Smooth muscle cell (in vitro differentiated cells): ENCODE data around the gene LCK. TPM values are rescaled to one million over a fixed set of nuclear protein-coding genes. Genes with fewer than 3 reads are reported as not detected.

ENCODE experiments used
- DNase-seq: peaks from one replicate; lab custom pipeline; 2025; ENCODE audit not compliant: unreplicated experiment; lab: John Stamatoyannopoulos, UW
- H2AFZ ChIP-seq: fragments of 200-600 bp; sonication (generic); 2 replicates; pipeline ENCODE4 v1.6.0; 2016; ENCODE audit warnings: antibody characterized with exemption, low read depth, mild to moderate bottlenecking
- H3F3A ChIP-seq: fragments of 200-600 bp; sonication (generic); 2 replicates; pipeline ENCODE4 v1.6.0; 2017; ENCODE audit warnings: antibody characterized with exemption, low read depth
- H3K27ac ChIP-seq: fragments of 200-600 bp; sonication (generic); 2 replicates; pipeline ENCODE4 v1.5.1; 2016; ENCODE audit warnings: low read depth, mild to moderate bottlenecking
- H3K27me3 ChIP-seq: fragments of 200-600 bp; sonication (generic); 2 replicates; pipeline ENCODE4 v1.6.1; 2016; ENCODE audit warnings: low read depth, mild to moderate bottlenecking
- H3K36me3 ChIP-seq: fragments of 200-600 bp; sonication (generic); 2 replicates; pipeline ENCODE4 v1.5.1; 2016; ENCODE audit warnings: low read depth
- H3K4me1 ChIP-seq: fragments of 200-600 bp; sonication (generic); 2 replicates; pipeline ENCODE4 v1.5.1; 2016; ENCODE audit warnings: low read depth
- H3K4me2 ChIP-seq: fragments of 200-600 bp; sonication (generic); 2 replicates; pipeline ENCODE4 v1.6.0; 2016; ENCODE audit warnings: mild to moderate bottlenecking
- H3K4me3 ChIP-seq: fragments of 200-600 bp; sonication (generic); 2 replicates; pipeline ENCODE4 v1.5.1; 2016; ENCODE audit warnings: mild to moderate bottlenecking
- H3K79me2 ChIP-seq: fragments of 200-600 bp; sonication (generic); 2 replicates; pipeline ENCODE4 v1.6.0; 2016; ENCODE audit warnings: low read depth, mild to moderate bottlenecking
- H3K9ac ChIP-seq: fragments of 200-600 bp; sonication (generic); 2 replicates; pipeline ENCODE4 v1.6.0; 2016; ENCODE audit warnings: low read depth
- H3K9me3 ChIP-seq: fragments of 200-600 bp; sonication (generic); replicated peaks from 2 replicates; pipeline ENCODE4 v1.5.1; 2016; ENCODE audit warnings: low read depth
- H4K20me1 ChIP-seq: fragments of 200-600 bp; sonication (generic); 2 replicates; pipeline ENCODE4 v1.6.0; 2016; ENCODE audit warnings: low read depth
- WGBS: methylation state at CpG from one replicate; pipeline ENCODE4 v1.1.7; 2016; ENCODE audit warnings: low lambda C conversion rate; 5-methylcytosine and 5-hydroxymethylcytosine counted together
- polyA plus RNA-seq: library from polyadenylated mRNA; unstranded; fragments of >200 nt; fragmentation: Nextera tagmentation; extraction: Ambion mirVana; gene quantifications from 2 replicates; pipeline ENCODE4 v1.2.1, GENCODE V29; 2016
- total RNA-seq: library from RNA; depleted of rRNA; stranded (reverse); fragments of >200 nt; gene quantifications from 2 replicates; pipeline ENCODE4 v1.2.3, GENCODE V29; 2014
- TF ChIP-seq, protein P1 (sequence below): fragments of 200-600 bp; sonication (generic); IDR thresholded peaks from 2 replicates; pipeline ENCODE4 v1.5.1; 2017; ENCODE audit warnings: borderline replicate concordance, mild to moderate bottlenecking, antibody characterized with exemption; ENCODE audit not compliant: insufficient read depth, poor library complexity, severe bottlenecking

Gene LCK
- total and polyA plus RNA-seq, 2 experiments from 2014 or later = 0.22 TPM; not detected in 1

DNA sequence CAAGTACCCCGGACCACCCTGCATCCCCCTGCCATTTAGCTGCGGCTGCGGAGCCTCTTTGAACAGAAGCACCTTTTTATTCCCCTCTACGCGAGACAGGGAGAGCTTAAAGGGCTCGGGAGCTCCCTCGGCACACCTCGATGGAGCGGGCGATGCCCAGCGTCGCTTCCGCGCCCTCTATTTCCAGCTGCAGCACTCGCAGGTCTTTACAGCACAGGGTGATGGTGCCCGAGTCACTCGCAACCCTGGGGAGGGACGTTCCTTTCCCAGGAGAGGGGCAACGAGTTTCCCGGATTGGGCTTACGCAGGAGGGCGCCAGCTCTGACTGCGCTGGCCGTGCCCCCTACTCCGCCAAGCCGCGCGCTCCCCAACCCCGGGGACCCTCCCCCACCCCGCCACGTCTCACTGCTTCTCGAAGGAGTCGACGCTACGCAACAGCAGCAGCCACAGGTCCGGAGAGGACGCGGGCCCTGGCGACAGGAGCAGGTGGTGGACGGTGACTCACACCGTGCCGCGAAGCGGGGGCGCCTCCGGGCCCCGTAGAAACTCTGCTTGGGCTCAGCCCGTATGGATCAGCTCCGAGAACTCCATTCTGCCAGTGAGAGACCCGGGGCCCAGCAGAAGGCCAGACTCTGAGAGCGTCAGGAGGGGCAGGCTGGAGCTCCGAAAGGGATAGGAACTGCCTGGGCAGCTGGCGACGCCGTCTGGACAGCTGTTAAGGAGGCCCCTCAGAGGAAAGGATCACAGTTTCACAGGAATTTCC, 9.9 kb upstream of the LCK start:
- Histone ChIP-seq H3K9ac (peak overlapping the region; percentile 70), H4K20me1 (no peaks in the 10 kb centered on the region), H3K36me3 (no peaks in the 10 kb centered on the region), H3K79me2 (no peaks in the 10 kb centered on the region), H3K27me3 (no peaks in the 10 kb centered on the region), H3K27ac (peak overlapping the region; percentile 46), H3K9me3 (no peaks in the 10 kb centered on the region), H3K4me1 (peaks cover 19% of the 10 kb centered on the region), H3K4me3 (peak overlapping the region; percentile 65), H2AFZ (peak overlapping the region; percentile 91), H3F3A (peaks cover 21% of the 10 kb centered on the region), H3K4me2 (peak overlapping the region; percentile 89)
- peak; percentile 30 for DNase-seq
- 1% methylated on average over 54 of the region's 55 CpGs for WGBS
- TF ChIP-seq, protein P1, sequence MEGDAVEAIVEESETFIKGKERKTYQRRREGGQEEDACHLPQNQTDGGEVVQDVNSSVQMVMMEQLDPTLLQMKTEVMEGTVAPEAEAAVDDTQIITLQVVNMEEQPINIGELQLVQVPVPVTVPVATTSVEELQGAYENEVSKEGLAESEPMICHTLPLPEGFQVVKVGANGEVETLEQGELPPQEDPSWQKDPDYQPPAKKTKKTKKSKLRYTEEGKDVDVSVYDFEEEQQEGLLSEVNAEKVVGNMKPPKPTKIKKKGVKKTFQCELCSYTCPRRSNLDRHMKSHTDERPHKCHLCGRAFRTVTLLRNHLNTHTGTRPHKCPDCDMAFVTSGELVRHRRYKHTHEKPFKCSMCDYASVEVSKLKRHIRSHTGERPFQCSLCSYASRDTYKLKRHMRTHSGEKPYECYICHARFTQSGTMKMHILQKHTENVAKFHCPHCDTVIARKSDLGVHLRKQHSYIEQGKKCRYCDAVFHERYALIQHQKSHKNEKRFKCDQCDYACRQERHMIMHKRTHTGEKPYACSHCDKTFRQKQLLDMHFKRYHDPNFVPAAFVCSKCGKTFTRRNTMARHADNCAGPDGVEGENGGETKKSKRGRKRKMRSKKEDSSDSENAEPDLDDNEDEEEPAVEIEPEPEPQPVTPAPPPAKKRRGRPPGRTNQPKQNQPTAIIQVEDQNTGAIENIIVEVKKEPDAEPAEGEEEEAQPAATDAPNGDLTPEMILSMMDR = no peak

DNA sequence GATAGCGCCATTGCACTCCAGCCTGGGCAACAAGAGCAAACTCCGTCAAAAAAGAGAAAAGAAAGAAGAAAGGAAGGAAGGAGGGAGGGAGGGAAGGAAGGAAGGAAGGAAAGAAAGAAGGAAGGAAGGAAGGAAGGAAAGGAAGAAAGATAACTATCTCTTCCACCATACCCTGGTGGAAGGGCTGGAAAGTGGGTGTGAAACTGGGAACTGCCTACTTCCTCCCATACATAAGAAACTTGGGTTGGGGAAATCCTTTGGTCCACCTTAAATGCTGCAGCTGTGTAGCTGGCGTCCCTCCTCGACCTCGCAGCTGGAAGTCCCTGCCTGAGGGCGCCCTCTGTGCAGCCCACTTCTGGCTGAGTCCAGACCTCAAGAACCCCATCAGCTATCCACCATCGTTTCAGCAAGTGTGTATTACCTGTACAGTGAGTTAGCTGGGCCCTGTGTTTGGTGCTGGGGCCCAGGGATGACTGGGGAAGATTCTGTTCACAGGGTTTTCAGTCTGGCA, 8.7 kb upstream of the LCK start:
- no peak overlapping the region for H3K4me3 ChIP-seq
- peaks cover 19% of the 10 kb centered on the region for H3K4me1 ChIP-seq
- TF ChIP-seq, protein P1 = no peak
- H3K36me3 ChIP-seq = no peaks in the 10 kb centered on the region
- H3K27me3 ChIP-seq = no peaks in the 10 kb centered on the region
- H3K79me2 ChIP-seq = no peaks in the 10 kb centered on the region
- 34% methylated on average over 7 of the region's 7 CpGs for WGBS
- no peak for DNase-seq
- no peak overlapping the region for H3K27ac ChIP-seq
- no peaks in the 10 kb centered on the region for H3K9me3 ChIP-seq
- H3F3A ChIP-seq = peaks cover 12% of the 10 kb centered on the region
- no peak overlapping the region for H3K9ac ChIP-seq
- no peaks in the 10 kb centered on the region for H4K20me1 ChIP-seq
- H2AFZ ChIP-seq = no peak overlapping the region
- no peak overlapping the region for H3K4me2 ChIP-seq

DNA sequence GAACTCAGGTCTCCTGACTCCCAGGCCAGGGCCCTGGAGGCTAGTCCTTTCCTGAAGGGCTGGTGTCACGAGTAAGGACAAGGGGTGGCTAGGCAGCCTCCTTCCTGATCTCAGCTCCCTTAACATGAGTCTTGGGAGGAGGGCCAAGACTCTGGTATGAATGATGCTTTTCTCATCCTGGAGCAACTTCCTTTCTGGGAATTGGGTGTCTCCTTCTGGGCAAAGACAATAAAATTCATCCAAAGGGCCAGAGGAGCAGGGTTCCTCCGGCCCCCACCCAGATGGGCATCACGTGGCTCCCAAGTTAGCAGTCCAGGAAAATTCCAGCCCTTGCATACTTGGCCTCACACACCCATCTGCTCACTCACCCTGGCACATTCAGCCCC, 4.2 kb upstream of the LCK start, which contains the start of gene FAM167B:
Gene FAM167B (plus strand): TSS at position 335 of the 386 bp plus-strand sequence. CDS start 200 bp downstream, outside the sequence.
- Histone ChIP-seq H3K9ac (no peak within 1 kb of the TSS), H3K4me3 (no peak within 1 kb of the TSS), H3K4me1 (peaks cover 7% of the 10 kb centered on the region), H3K27ac (no peak within 1 kb of the TSS), H3F3A (no peaks in the 10 kb centered on the region), H3K79me2 (no peaks in the 10 kb centered on the region), H4K20me1 (no peaks in the 10 kb centered on the region), H3K4me2 (no peak within 1 kb of the TSS), H2AFZ (no peak within 1 kb of the TSS), H3K9me3 (no peaks in the 10 kb centered on the region), H3K36me3 (no peaks in the 10 kb centered on the region), H3K27me3 (no peaks in the 10 kb centered on the region)
- WGBS = 85% methylated on average over 3 of the region's 3 CpGs
- no peak for DNase-seq
- TF ChIP-seq, protein P1 = no peak
